ENCODE results near the gene SNU13.

DNA sequence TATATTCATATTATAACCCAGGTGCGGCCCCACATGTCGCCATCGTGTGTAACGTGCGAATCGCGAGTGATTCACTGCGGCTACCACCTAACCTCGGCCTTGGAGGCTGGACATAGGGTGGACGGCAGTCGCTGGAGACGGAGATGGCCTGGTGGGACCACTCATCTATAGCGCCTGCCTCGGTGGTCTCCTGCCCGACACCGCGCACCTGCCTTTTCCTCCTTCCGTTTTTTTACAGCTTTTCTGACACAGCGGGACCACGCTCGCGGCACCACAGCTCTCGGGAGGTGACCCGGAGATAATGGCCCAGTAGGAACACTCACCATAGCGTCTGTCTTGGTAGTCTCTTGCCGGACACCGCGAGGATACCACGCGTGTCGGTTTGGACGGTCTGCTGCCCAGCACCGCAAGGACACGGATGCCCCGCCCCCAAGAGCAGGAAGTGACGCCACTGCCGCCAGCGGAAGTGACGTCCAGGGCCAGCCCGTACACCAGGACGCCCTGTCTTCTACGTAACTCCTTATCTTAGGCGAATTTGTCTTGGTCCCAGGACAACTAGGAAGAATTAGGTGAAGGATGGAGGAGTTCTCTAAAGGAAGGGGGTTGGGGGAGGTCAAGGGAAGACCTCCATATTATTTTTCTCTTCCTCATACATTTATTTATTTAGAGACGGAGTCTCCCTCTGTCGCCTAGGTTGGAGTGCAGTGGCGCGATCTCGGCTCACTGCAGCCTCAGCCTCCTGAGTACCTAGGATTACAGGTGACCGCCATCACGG is 6.4 kb downstream of the SNU13 start:
- TF ChIP-seq, protein P1, sequence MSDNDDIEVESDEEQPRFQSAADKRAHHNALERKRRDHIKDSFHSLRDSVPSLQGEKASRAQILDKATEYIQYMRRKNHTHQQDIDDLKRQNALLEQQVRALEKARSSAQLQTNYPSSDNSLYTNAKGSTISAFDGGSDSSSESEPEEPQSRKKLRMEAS (IDR thresholded peaks at IDR 0.05), result peak; percentile 67
- TF ChIP-seq EP300 (IDR thresholded peaks at IDR 0.05; ENCODE audit: borderline replicate concordance) (no peak), TAF1 (IDR thresholded peaks at IDR 0.05; ENCODE audit: low read depth) (peak; percentile 44; the same call in 1 of the 2 replicates), EGR1 (IDR thresholded peaks at IDR 0.05) (no peak), RAD21 (IDR thresholded peaks at IDR 0.05; ENCODE audit: low read depth) (no peak), CREB1 (IDR thresholded peaks at IDR 0.05; ENCODE audit: low read depth) (peak; percentile 92), FOXM1 (IDR thresholded peaks at IDR 0.05; ENCODE audit: borderline replicate concordance, low read depth) (no peak)
- TF ChIP-seq, protein P2, sequence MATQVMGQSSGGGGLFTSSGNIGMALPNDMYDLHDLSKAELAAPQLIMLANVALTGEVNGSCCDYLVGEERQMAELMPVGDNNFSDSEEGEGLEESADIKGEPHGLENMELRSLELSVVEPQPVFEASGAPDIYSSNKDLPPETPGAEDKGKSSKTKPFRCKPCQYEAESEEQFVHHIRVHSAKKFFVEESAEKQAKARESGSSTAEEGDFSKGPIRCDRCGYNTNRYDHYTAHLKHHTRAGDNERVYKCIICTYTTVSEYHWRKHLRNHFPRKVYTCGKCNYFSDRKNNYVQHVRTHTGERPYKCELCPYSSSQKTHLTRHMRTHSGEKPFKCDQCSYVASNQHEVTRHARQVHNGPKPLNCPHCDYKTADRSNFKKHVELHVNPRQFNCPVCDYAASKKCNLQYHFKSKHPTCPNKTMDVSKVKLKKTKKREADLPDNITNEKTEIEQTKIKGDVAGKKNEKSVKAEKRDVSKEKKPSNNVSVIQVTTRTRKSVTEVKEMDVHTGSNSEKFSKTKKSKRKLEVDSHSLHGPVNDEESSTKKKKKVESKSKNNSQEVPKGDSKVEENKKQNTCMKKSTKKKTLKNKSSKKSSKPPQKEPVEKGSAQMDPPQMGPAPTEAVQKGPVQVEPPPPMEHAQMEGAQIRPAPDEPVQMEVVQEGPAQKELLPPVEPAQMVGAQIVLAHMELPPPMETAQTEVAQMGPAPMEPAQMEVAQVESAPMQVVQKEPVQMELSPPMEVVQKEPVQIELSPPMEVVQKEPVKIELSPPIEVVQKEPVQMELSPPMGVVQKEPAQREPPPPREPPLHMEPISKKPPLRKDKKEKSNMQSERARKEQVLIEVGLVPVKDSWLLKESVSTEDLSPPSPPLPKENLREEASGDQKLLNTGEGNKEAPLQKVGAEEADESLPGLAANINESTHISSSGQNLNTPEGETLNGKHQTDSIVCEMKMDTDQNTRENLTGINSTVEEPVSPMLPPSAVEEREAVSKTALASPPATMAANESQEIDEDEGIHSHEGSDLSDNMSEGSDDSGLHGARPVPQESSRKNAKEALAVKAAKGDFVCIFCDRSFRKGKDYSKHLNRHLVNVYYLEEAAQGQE (IDR thresholded peaks at IDR 0.05; ENCODE audit: low read depth), result no peak
